ENCODE results near the gene PVALB. TPM values are rescaled to one million over a fixed set of nuclear protein-coding genes. Genes with fewer than 3 reads are reported as not detected.

PVALB gene
- total RNA-seq, 4 donors from 2014 or later = not detected

- peaks cover 5 to 37% (median 20%) of the 10 kb centered on the region in 3 donors for H3K4me1 ChIP-seq
- no peak for DNase-seq
- 85% methylated on average over 3 of the region's 3 CpGs for WGBS, 2 donors
- no peaks in the 10 kb centered on the region for H3K9me3 ChIP-seq
- H3K27ac ChIP-seq = no peak overlapping the region
- intact Hi-C loops (cut with DNase I) = loop anchor here (5.0 kb wide), 1 partner anchor 73 kb away; no protein-coding TSS in a partner anchor
- H3K4me3 ChIP-seq = no peak overlapping the region
- H3K36me3 ChIP-seq = no peaks in the 10 kb centered on the region
- TF ChIP-seq POLR2A (IDR thresholded peaks at IDR 0.05) (no peak), CTCF (IDR thresholded peaks at IDR 0.05) (no peak)
- H3K27me3 ChIP-seq = peaks cover 0 to 20% (median 0%) of the 10 kb centered on the region in 4 donors
Measured at GRCh38 chr22:36855478-36855877, 38.6 kb upstream of the PVALB start.

GRCh38 chr22:36853407-36854099 is 36.7 kb upstream of the PVALB start:
- 50 to 52% methylated on average over 16 of the region's 16 CpGs for WGBS, 2 donors
- peak; percentile 40 for DNase-seq
- Histone ChIP-seq H3K9me3 (no peaks in the 10 kb centered on the region), H3K4me1 (peaks cover 0 to 23% (median 8%) of the 10 kb centered on the region in 3 donors), H3K27ac (no peak overlapping the region), H3K36me3 (no peaks in the 10 kb centered on the region), H3K27me3 (peaks cover 0 to 40% (median 0%) of the 10 kb centered on the region in 4 donors), H3K4me3 (peak overlapping the region in 1 of 4 donors; percentile 37)
- TF ChIP-seq POLR2A (IDR thresholded peaks at IDR 0.05) (no peak), CTCF (IDR thresholded peaks at IDR 0.05) (peak in 5 of 6 experiments; percentile 31 to 63 (median 47))
- intact Hi-C loops (cut with DNase I) = no loop called here

GRCh38 chr22:36852056-36852973 is 35.5 kb upstream of the PVALB start:
- Histone ChIP-seq H3K4me1 (peaks cover 0 to 23% (median 8%) of the 10 kb centered on the region in 3 donors), H3K36me3 (no peaks in the 10 kb centered on the region), H3K27me3 (peaks cover 0 to 52% (median 0%) of the 10 kb centered on the region in 4 donors), H3K27ac (no peak overlapping the region), H3K9me3 (no peaks in the 10 kb centered on the region), H3K4me3 (no peak overlapping the region)
- TF ChIP-seq CTCF (IDR thresholded peaks at IDR 0.05) = no peak
- TF ChIP-seq POLR2A (IDR thresholded peaks at IDR 0.05) = no peak
- DNase-seq = no peak
- intact Hi-C loops (cut with DNase I) = no loop called here
- WGBS, 2 donors = 84 to 88% methylated on average over 6 to 7 of the region's 7 CpGs

- TF ChIP-seq CTCF (IDR thresholded peaks at IDR 0.05) (no peak), POLR2A (IDR thresholded peaks at IDR 0.05) (no peak)
- 77 to 85% methylated on average over 10 of the region's 10 CpGs for WGBS, 2 donors
- intact Hi-C loops (cut with DNase I) = no loop called here
- H3K4me3 ChIP-seq = no peak overlapping the region
- no peak overlapping the region for H3K27ac ChIP-seq
- H3K4me1 ChIP-seq = peaks cover 0 to 10% (median 0%) of the 10 kb centered on the region in 3 donors
- DNase-seq = no peak
- H3K9me3 ChIP-seq = no peaks in the 10 kb centered on the region
- H3K27me3 ChIP-seq = peaks cover 0 to 62% (median 0%) of the 10 kb centered on the region in 4 donors
- no peaks in the 10 kb centered on the region for H3K36me3 ChIP-seq
Measured at GRCh38 chr22:36850682-36851081, 33.8 kb upstream of the PVALB start.

- H3K27me3 ChIP-seq = peaks cover 0 to 69% (median 0%) of the 10 kb centered on the region in 4 donors
- H3K9me3 ChIP-seq = no peaks in the 10 kb centered on the region
- H3K4me3 ChIP-seq = no peak overlapping the region
- no peak for DNase-seq
- no peak overlapping the region for H3K27ac ChIP-seq
- 77 to 80% methylated on average over 13 to 14 of the region's 14 CpGs for WGBS, 2 donors
- no peaks in the 10 kb centered on the region for H3K36me3 ChIP-seq
- peaks cover 0 to 10% (median 0%) of the 10 kb centered on the region in 3 donors for H3K4me1 ChIP-seq
- TF ChIP-seq CTCF (IDR thresholded peaks at IDR 0.05) = no peak
- TF ChIP-seq POLR2A (IDR thresholded peaks at IDR 0.05) = no peak
- intact Hi-C loops (cut with DNase I) = no loop called here
Measured at GRCh38 chr22:36850056-36850455, 33.2 kb upstream of the PVALB start.
